PFSK-1 (cell line): ENCODE measurements around the gene ATP5F1E.

ENCODE experiments used
- FOXP2 ChIP-seq: optimal IDR thresholded peaks from 2 replicates; pipeline ENCODE3; 2011; ENCODE audit warnings: borderline replicate concordance, control low read depth, inconsistent platforms; ENCODE audit not compliant: insufficient read depth; ENCODE audit errors: extremely low read length, extremely low read depth
- POLR2AphosphoS5 ChIP-seq: IDR thresholded peaks from 2 replicates; pipeline ENCODE4 v1.6.1; 2012; ENCODE audit warnings: low read depth, mild to moderate bottlenecking, control low read depth, low read length, moderate library complexity
- REST ChIP-seq, 2 experiments: IDR thresholded peaks; 2 replicates each; pipeline versions ENCODE4 v1.6.1 to v1.8.0; 2011 to 2012; ENCODE audit warnings: low read depth in 2 of 2, low read length in 2 of 2, control low read depth in 1 of 2, inconsistent platforms in 1 of 2, mild to moderate bottlenecking in 1 of 2, moderate library complexity in 1 of 2; ENCODE audit not compliant: insufficient read depth in 1 of 2
- SIN3A ChIP-seq: IDR thresholded peaks from 2 replicates; pipeline ENCODE4 v1.6.1; 2012; ENCODE audit warnings: mild to moderate bottlenecking, low read length, moderate library complexity, borderline replicate concordance; ENCODE audit not compliant: insufficient read depth
- TAF1 ChIP-seq: IDR thresholded peaks from 2 replicates; pipeline ENCODE4 v1.6.1; 2012; ENCODE audit warnings: low read length, control low read depth, borderline replicate concordance; ENCODE audit not compliant: insufficient read depth

The ATP5F1E gene

GRCh38 chr20:58978351-58979190 lies 53.6 kb downstream of the ATP5F1E start:
- TF ChIP-seq POLR2AphosphoS5: no peak
- TF ChIP-seq REST (IDR thresholded peaks at IDR 0.05; ENCODE audit: insufficient read depth in 1 of 2, low read depth in 2 of 2, low read length in 2 of 2): no peak
- no peak for TF ChIP-seq FOXP2
- TF ChIP-seq SIN3A: no peak
- TF ChIP-seq TAF1: no peak

GRCh38 chr20:58976061-58976730 lies 55.9 kb downstream of the ATP5F1E start:
- TF ChIP-seq TAF1 (no peak), FOXP2 (no peak), REST (IDR thresholded peaks at IDR 0.05; ENCODE audit: insufficient read depth in 1 of 2, low read depth in 2 of 2, low read length in 2 of 2) (no peak), SIN3A (no peak), POLR2AphosphoS5 (no peak)
